Measurements from ENCODE around the gene C22orf39. TPM values are rescaled to one million over a fixed set of nuclear protein-coding genes. Genes with fewer than 3 reads are reported as not detected.

Gene C22orf39
- total RNA-seq, 1 donor from 2014 or later = 42.3 TPM

- no peaks in the 10 kb centered on the region for H3K27me3 ChIP-seq (ENCODE audit: control insufficient read depth, insufficient read depth, low read length)
- H3K4me3 ChIP-seq (ENCODE audit: low read depth, low read length) = no peak overlapping the region
- H3K36me3 ChIP-seq (ENCODE audit: control insufficient read depth, insufficient read depth, low read length) = peaks cover 7% of the 10 kb centered on the region
- TF ChIP-seq CTCF (IDR thresholded peaks at IDR 0.05; ENCODE audit: insufficient read depth, low read length, poor library complexity, severe bottlenecking) = no peak
- no peak for DNase-seq (ENCODE audit: low read depth)
These were observed 19.6 kb upstream of the C22orf39 start for GRCh38 chr22:19466848-19467752.

- H3K27me3 ChIP-seq (ENCODE audit: control insufficient read depth, insufficient read depth, low read length) = no peaks in the 10 kb centered on the region
These were observed 18.7 kb upstream of the C22orf39 start for GRCh38 chr22:19466126-19466716.

GRCh38 chr22:19464975-19465374, 17.5 kb upstream of the C22orf39 start:
- peaks cover 7% of the 10 kb centered on the region for H3K36me3 ChIP-seq (ENCODE audit: control insufficient read depth, insufficient read depth, low read length)
- no peak for TF ChIP-seq CTCF (IDR thresholded peaks at IDR 0.05; ENCODE audit: insufficient read depth, low read length, poor library complexity, severe bottlenecking)
- H3K4me3 ChIP-seq (ENCODE audit: low read depth, low read length) = no peak overlapping the region
- no peak for DNase-seq (ENCODE audit: low read depth)
- no peaks in the 10 kb centered on the region for H3K27me3 ChIP-seq (ENCODE audit: control insufficient read depth, insufficient read depth, low read length)

More at GRCh38 chr22:19466126-19466716, 18.7 kb upstream of the C22orf39 start:
- Histone ChIP-seq H3K36me3 (ENCODE audit: control insufficient read depth, insufficient read depth, low read length) (peaks cover 7% of the 10 kb centered on the region), H3K4me3 (ENCODE audit: low read depth, low read length) (no peak overlapping the region)
- no peak for DNase-seq (ENCODE audit: low read depth)
- no peak for TF ChIP-seq CTCF (IDR thresholded peaks at IDR 0.05; ENCODE audit: insufficient read depth, low read length, poor library complexity, severe bottlenecking)

DNA sequence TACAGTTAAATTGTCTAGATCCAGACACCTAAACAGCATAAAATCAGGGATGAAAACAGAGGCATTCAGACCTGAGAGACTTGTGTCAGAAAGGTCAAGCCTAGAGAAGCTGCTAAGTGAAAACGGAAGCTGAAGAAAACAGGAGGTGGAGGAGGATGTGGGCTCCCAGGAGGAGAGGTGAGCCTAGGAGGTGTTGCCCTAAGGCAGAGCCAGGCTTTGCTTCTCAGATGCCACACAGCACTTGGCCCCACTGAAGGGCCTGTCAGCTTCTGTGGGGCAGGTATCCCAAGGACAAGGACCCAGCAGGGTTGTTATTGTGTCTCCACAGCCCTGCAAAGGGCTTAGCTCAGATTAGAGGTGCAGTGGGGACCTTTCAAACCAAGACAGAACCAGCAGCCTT, 17.0 kb upstream of the C22orf39 start:
- Histone ChIP-seq H3K36me3 (ENCODE audit: control insufficient read depth, insufficient read depth, low read length) (peaks cover 7% of the 10 kb centered on the region), H3K4me3 (ENCODE audit: low read depth, low read length) (no peak overlapping the region)

More for the DNA sequence above, 17.0 kb upstream of the C22orf39 start:
- no peak for TF ChIP-seq CTCF (IDR thresholded peaks at IDR 0.05; ENCODE audit: insufficient read depth, low read length, poor library complexity, severe bottlenecking)
- H3K27me3 ChIP-seq (ENCODE audit: control insufficient read depth, insufficient read depth, low read length) = no peaks in the 10 kb centered on the region
- no peak for DNase-seq (ENCODE audit: low read depth)
